GM23338 (cell line): Measurements from ENCODE around the gene WWOX. TPM values are rescaled to one million over a fixed set of nuclear protein-coding genes. Genes with fewer than 3 reads are reported as not detected.

ENCODE experiments used
- ATAC-seq: fragments of 200-7000 bp; cut with Tn5 transposase; 3 replicates; pipeline ENCODE4 v1.9.1; 2020
- DNase-seq: peaks from one replicate; pipeline ENCODE4 v3.0.0-alpha.2; 2015; ENCODE audit warnings: low spot score
- H2AFZ ChIP-seq: fragments of 200-600 bp; sonication (generic); 2 replicates; pipeline ENCODE4 v1.8.0; 2016; ENCODE audit warnings: antibody characterized with exemption, mild to moderate bottlenecking, moderate library complexity
- H3F3A ChIP-seq: fragments of 200-600 bp; sonication (generic); replicated peaks from 2 replicates; pipeline ENCODE4 v1.8.0; 2017; ENCODE audit warnings: antibody characterized with exemption, mixed run types, low read depth
- H3K27ac ChIP-seq: fragments of 200-600 bp; sonication (generic); 2 replicates; pipeline ENCODE4 v1.6.1; 2016; ENCODE audit warnings: low read depth
- H3K27me3 ChIP-seq: fragments of 200-600 bp; sonication (generic); 2 replicates; pipeline ENCODE4 v1.8.0; 2016; ENCODE audit warnings: mild to moderate bottlenecking, mixed run types, moderate library complexity; ENCODE audit not compliant: insufficient read depth
- H3K36me3 ChIP-seq: fragments of 200-600 bp; sonication (generic); 2 replicates; pipeline ENCODE4 v1.8.0; 2016; ENCODE audit warnings: mild to moderate bottlenecking; ENCODE audit not compliant: insufficient read depth
- H3K4me1 ChIP-seq: fragments of 200-600 bp; sonication (generic); 2 replicates; pipeline ENCODE4 v1.8.0; 2016; ENCODE audit warnings: mild to moderate bottlenecking, moderate library complexity; ENCODE audit not compliant: insufficient read depth
- H3K4me2 ChIP-seq: fragments of 200-600 bp; sonication (generic); 2 replicates; pipeline ENCODE4 v1.7.1; 2017; ENCODE audit warnings: mixed run types
- H3K4me3 ChIP-seq: fragments of 200-600 bp; sonication (generic); 2 replicates; pipeline ENCODE4 v1.6.1; 2016; ENCODE audit warnings: mixed run types
- H3K79me2 ChIP-seq: fragments of 200-600 bp; sonication (generic); replicated peaks from 2 replicates; pipeline ENCODE4 v1.8.0; 2017; ENCODE audit warnings: mild to moderate bottlenecking; ENCODE audit not compliant: insufficient read depth
- H3K9me2 ChIP-seq: fragments of 200-600 bp; sonication (generic); 2 replicates; pipeline ENCODE4 v1.8.0; 2017; ENCODE audit not compliant: insufficient read depth
- H4K20me1 ChIP-seq: fragments of 200-600 bp; sonication (generic); replicated peaks from 2 replicates; pipeline ENCODE4 v1.8.0; 2017; ENCODE audit warnings: mild to moderate bottlenecking; ENCODE audit not compliant: insufficient read depth
- H3K27ac Mint-ChIP-seq: 2 replicates; pipeline ENCODE4 v1.8.0; 2020; ENCODE audit warnings: inconsistent platforms, mild to moderate bottlenecking, moderate library complexity, mixed read lengths
- H3K27me3 Mint-ChIP-seq: 3 replicates; pipeline ENCODE4 v1.8.0; 2022; ENCODE audit warnings: low read depth, mild to moderate bottlenecking, moderate library complexity, mixed read lengths, inconsistent platforms; ENCODE audit not compliant: insufficient read depth, poor library complexity
- H3K36me3 Mint-ChIP-seq: 3 replicates; pipeline ENCODE4 v1.8.0; 2021; ENCODE audit warnings: low read depth, mild to moderate bottlenecking, inconsistent platforms, moderate library complexity, mixed read lengths
- H3K4me1 Mint-ChIP-seq: 3 replicates; pipeline ENCODE4 v1.8.0; 2020; ENCODE audit warnings: mild to moderate bottlenecking, inconsistent platforms, mixed read lengths
- H3K4me3 Mint-ChIP-seq: 3 replicates; pipeline ENCODE4 v1.8.0; 2021; ENCODE audit warnings: moderate library complexity, mild to moderate bottlenecking, inconsistent platforms, mixed read lengths
- H3K9me3 Mint-ChIP-seq: 3 replicates; pipeline ENCODE4 v1.8.0; 2020; ENCODE audit warnings: moderate library complexity, mild to moderate bottlenecking, inconsistent platforms, mixed read lengths
- CREB1 ChIP-seq: fragments of 250-450 bp; sonication (Bioruptor Pico); IDR thresholded peaks from 2 replicates; pipeline ENCODE4 v1.5.0; 2020; ENCODE audit warnings: low read depth, mild to moderate bottlenecking, moderate library complexity
- CTCF ChIP-seq, 2 experiments: fragments of 200-600 bp in 1 of 2; sonication (generic) in 1 of 2; conservative IDR thresholded peaks; 2 replicates each; pipeline versions ENCODE4 v1.5.1 to v1.6.1; 2016 to 2017; ENCODE audit warnings: antibody characterized with exemption in 2 of 2, low read depth in 2 of 2, mild to moderate bottlenecking in 2 of 2, moderate library complexity in 1 of 2
- EZH2 ChIP-seq: fragments of 200-600 bp; sonication (generic); IDR thresholded peaks from one replicate; pipeline ENCODE4 v1.8.0; 2017; ENCODE audit warnings: antibody characterized with exemption, mild to moderate bottlenecking, low read depth; ENCODE audit not compliant: unreplicated experiment
- JUNB ChIP-seq: IDR thresholded peaks from one replicate; pipeline ENCODE4 v1.6.1; 2016; ENCODE audit warnings: antibody characterized with exemption; ENCODE audit not compliant: unreplicated experiment
- NANOG ChIP-seq: IDR thresholded peaks from 2 replicates; pipeline ENCODE4 v1.6.1; 2016; ENCODE audit warnings: antibody characterized with exemption, borderline replicate concordance
- POLR2AphosphoS5 ChIP-seq: IDR thresholded peaks from 2 replicates; pipeline ENCODE4 v1.6.1; 2016; ENCODE audit warnings: antibody characterized with exemption, low read depth
- REST ChIP-seq: IDR thresholded peaks from one replicate; pipeline ENCODE4 v1.6.1; 2018; ENCODE audit warnings: antibody characterized with exemption; ENCODE audit not compliant: unreplicated experiment
- STAT1 ChIP-seq: IDR thresholded peaks from one replicate; pipeline ENCODE4 v1.6.1; 2016; ENCODE audit warnings: antibody characterized with exemption; ENCODE audit not compliant: unreplicated experiment
- ZNF114 ChIP-seq: fragments of 250-450 bp; sonication (Bioruptor Pico); IDR thresholded peaks from 2 replicates; pipeline ENCODE4 v1.5.0; 2020; ENCODE audit warnings: mild to moderate bottlenecking, moderate library complexity
- ZNF331 ChIP-seq: fragments of 250-450 bp; sonication (Bioruptor Pico); IDR thresholded peaks from 2 replicates; pipeline ENCODE4 v1.5.0; 2020; ENCODE audit warnings: low read depth, mild to moderate bottlenecking, moderate library complexity
- polyA plus RNA-seq: library from polyadenylated mRNA; unstranded; fragments of >200 nt; fragmentation: Nextera tagmentation; extraction: Ambion mirVana; gene quantifications from 2 replicates; pipeline ENCODE4 v1.2.1, GENCODE V29; 2016
- total RNA-seq: library from RNA; depleted of rRNA; stranded (reverse); fragments of >200 nt; shearing (Covaris generic); gene quantifications from 2 replicates; pipeline ENCODE4 v1.2.3, GENCODE V29; 2014

Gene WWOX
- total and polyA plus RNA-seq, 2 experiments from 2014 or later = 10.0 to 19.3 TPM

DNA sequence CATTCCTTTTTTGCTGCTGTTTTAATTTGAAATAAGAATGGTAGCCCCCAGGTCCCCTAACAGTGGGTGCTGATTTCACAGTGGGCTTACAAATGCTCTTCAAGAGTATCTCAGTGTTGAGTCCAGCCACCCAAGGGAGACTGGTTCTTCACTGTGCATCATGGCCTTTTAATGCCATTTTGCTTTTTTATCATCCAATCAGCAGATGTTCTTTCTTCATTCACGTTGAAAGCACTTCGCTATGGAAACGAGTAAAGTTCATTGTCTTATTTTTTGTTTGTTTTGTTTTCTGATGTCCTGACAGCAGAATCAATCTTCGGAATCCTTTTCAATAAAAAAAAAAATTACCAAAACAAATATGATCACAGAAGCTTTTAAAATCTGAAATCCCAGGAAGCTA is 1072.0 kb downstream of the WWOX start:
- no peak overlapping the region for H2AFZ ChIP-seq
- H3K4me3 ChIP-seq = no peak overlapping the region
- no peaks in the 10 kb centered on the region for H3K79me2 ChIP-seq
- Mint-ChIP-seq H3K4me1 (peaks cover 24% of the 10 kb centered on the region), H3K27me3 (no peaks in the 10 kb centered on the region), H3K27ac (no peak overlapping the region), H3K9me3 (peaks cover 15% of the 10 kb centered on the region), H3K4me3 (no peak overlapping the region), H3K36me3 (peaks cover 13% of the 10 kb centered on the region)
- no peak overlapping the region for H3K4me2 ChIP-seq
- no peaks in the 10 kb centered on the region for H4K20me1 ChIP-seq
- H3K27ac ChIP-seq = no peak overlapping the region
- peaks cover 13% of the 10 kb centered on the region for H3K9me2 ChIP-seq
- peaks cover 9% of the 10 kb centered on the region for H3K4me1 ChIP-seq
- no peaks in the 10 kb centered on the region for H3K27me3 ChIP-seq
- TF ChIP-seq EZH2 = no peak
- no peak for TF ChIP-seq JUNB
- no peak for TF ChIP-seq NANOG
- ATAC-seq = no peak
- no peak for DNase-seq
- no peaks in the 10 kb centered on the region for H3F3A ChIP-seq
- no peaks in the 10 kb centered on the region; the same call in 1 of the 2 replicates for H3K36me3 ChIP-seq

DNA sequence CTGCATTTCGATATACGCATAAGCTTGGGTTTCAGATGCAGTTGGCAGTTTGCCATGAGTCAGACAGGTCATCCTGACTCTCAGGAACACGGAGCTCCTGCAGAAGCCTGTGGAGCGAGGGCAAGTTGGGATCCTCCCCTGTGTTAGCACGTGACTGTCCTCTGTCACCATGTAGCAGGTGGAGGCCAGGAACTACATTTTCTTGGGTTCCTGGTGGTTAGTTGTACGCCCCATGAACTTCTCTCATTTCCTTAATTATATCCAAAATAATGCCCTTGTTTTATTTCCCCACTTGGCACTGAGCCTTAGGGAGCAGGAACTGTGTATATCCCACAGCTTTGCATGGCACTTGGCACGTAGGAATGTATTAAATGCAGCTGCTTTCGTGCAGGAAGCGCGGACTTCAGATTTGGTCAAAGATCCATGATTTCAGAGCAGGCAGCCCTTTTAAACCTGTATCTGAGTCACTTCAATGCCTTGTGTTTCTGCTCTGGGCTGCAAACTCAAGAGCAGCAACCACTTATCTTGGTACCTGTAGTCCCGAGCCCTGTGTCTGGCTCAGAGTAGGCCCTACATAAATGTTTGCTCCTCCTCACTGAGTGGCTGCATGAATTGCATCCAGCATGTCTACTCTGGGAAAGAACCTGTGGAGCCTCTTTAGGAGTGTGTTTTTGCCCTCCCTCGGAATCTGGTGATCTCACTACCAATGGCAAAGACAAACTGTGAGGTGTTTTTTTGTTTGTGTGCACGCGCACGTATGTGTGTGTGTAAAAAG is 1072.7 kb downstream of the WWOX start:
- no peaks in the 10 kb centered on the region for H3K79me2 ChIP-seq
- H3K4me1 ChIP-seq = peaks cover 9% of the 10 kb centered on the region
- Mint-ChIP-seq H3K4me1 (peaks cover 22% of the 10 kb centered on the region), H3K27me3 (no peaks in the 10 kb centered on the region), H3K36me3 (peaks cover 13% of the 10 kb centered on the region), H3K9me3 (peaks cover 15% of the 10 kb centered on the region), H3K27ac (no peak overlapping the region), H3K4me3 (no peak overlapping the region)
- H3K4me2 ChIP-seq = no peak overlapping the region
- no peak overlapping the region for H2AFZ ChIP-seq
- no peak overlapping the region for H3K4me3 ChIP-seq
- no peaks in the 10 kb centered on the region; the same call in 1 of the 2 replicates for H3K36me3 ChIP-seq
- H3F3A ChIP-seq = no peaks in the 10 kb centered on the region
- H3K27ac ChIP-seq = no peak overlapping the region
- no peak for TF ChIP-seq CTCF (conservative IDR thresholded peaks at IDR 0.05; ENCODE audit: low read depth in 2 of 2)
- no peak for TF ChIP-seq EZH2
- TF ChIP-seq NANOG = no peak
- TF ChIP-seq ZNF331 (CRISPR knock-in tag) = no peak
- TF ChIP-seq ZNF114 (CRISPR knock-in tag) = no peak
- TF ChIP-seq POLR2AphosphoS5 = no peak
- H3K9me2 ChIP-seq = peaks cover 13% of the 10 kb centered on the region
- ATAC-seq (no peak), DNase-seq (no peak)
- H4K20me1 ChIP-seq = no peaks in the 10 kb centered on the region
- no peaks in the 10 kb centered on the region for H3K27me3 ChIP-seq

DNA sequence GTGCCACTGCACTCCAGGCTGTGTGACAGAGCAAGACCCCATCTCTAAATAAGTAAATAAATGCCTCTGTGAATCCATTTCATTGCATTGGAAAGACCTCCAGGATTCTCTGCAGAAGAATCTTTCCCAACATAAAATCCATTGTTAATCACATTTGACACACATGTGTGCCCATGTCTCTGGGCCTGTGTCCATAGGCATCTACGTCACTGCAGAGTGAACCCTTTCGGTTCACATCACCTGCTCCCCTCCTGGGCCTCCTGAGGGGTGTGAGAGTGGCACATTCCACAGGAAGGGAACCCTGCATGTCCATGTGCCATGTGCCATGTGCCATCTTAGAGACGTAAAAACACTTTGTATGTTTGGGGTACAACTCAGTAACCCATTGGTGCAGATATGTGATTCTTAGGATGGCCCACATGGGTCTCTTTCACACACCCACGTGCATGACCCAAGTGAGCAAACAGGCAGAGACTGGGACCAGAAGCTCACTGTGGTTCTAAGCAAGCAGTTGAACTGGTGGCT is 1073.6 kb downstream of the WWOX start:
- H3K4me1 Mint-ChIP-seq = peaks cover 22% of the 10 kb centered on the region
- H3K36me3 Mint-ChIP-seq = peaks cover 5% of the 10 kb centered on the region
- Histone ChIP-seq H3K79me2 (no peaks in the 10 kb centered on the region), H3K4me3 (no peak overlapping the region), H3K9me2 (peaks cover 6% of the 10 kb centered on the region), H3K36me3 (no peaks in the 10 kb centered on the region; the same call in 1 of the 2 replicates), H3K4me1 (peaks cover 9% of the 10 kb centered on the region), H3K27ac (no peak overlapping the region), H4K20me1 (no peaks in the 10 kb centered on the region), H2AFZ (no peak overlapping the region), H3K4me2 (no peak overlapping the region), H3K27me3 (no peaks in the 10 kb centered on the region), H3F3A (no peaks in the 10 kb centered on the region)
- no peak overlapping the region for H3K27ac Mint-ChIP-seq
- H3K4me3 Mint-ChIP-seq = no peak overlapping the region
- H3K9me3 Mint-ChIP-seq = peaks cover 7% of the 10 kb centered on the region
- no peaks in the 10 kb centered on the region for H3K27me3 Mint-ChIP-seq
- ATAC-seq = no peak
- DNase-seq = no peak
- TF ChIP-seq STAT1 (no peak), ZNF331 (CRISPR knock-in tag) (no peak), CREB1 (CRISPR knock-in tag) (no peak), CTCF (conservative IDR thresholded peaks at IDR 0.05; ENCODE audit: low read depth in 2 of 2) (no peak), REST (no peak), POLR2AphosphoS5 (no peak)
